ENCODE data around the gene FUT7. TPM values are rescaled to one million over a fixed set of nuclear protein-coding genes. Genes with fewer than 3 reads are reported as not detected.
A peak's percentile ranks its signal among the peaks of the same experiment; 100 is the strongest.

FUT7 gene
- total RNA-seq, 3 donors from 2014 or later, result 0.14 to 0.27 TPM; not detected in 1

DNA sequence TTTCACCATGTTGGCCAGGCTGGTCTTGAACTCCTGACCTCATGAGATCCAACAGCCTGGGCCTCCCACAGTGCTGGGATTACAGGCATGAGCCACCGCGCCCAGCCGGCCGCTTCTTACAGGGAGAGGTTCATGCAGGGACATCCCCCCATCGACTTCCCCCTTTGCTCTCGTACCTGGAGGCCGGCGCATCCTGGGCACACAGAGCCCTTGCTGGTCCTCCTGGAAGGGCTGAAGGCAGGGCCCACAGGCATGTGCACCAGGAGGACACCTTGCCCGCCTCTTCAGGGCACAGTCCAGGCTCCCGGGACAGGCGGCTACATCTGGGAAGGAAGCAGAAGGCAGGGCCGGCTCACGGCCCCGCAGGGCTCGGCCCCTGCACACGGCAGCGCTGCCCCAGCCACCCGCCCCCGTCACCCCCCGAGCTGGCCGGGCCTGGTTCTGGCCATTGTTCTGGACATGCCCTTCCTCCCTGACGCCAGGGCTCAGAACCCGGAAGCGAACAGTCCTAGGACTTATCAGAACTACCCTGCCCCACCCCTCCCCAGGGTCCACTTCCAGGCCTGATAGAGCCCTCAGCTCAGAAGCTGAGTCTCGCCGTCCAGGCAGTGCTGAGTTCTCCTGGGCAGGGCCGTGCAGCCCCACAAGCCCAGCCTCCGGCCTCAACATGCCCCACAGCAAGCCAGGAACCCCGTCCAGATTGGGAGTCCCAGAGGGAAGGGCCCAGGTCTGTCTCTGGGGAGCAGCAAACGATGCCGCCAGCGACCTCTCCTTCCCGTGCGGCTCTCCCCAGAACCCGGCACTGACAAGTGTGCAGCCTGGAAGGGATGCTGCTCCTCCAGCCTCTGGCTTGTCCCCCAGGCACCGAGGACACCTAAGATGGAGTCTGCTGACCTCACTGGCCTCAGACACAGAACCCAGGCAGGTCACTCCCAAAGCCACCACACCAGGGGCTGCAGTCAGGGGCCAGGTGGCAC lies 11.2 kb upstream of the FUT7 start:
- no peak overlapping the region for H3K4me3 ChIP-seq

DNA sequence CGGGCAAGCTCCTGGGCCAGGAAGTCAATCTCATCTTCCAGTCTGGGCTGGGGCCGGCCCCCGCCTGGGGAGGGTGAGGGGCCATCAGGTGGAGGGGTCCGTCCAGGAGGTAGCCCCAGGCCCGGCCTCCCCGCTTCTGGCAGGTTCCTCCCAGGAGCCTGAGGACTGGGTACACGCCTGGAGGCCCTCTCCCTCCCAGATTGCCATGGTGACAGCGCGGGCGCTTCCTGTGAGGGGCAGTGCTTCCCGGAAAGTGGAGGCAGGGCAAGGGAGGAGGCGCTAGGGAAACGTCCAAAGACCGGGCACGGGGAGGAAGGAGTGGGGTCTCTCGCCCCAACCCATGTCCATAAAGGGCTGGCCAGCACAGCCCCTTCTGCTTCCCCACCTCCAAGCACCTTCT lies 9.2 kb upstream of the FUT7 start:
- peaks cover 20% of the 10 kb centered on the region for H3K4me1 ChIP-seq (ENCODE audit: low read depth)
- H3K9me3 ChIP-seq, result no peaks in the 10 kb centered on the region
- H3K4me3 ChIP-seq, result no peak overlapping the region
- no peaks in the 10 kb centered on the region for H3K36me3 ChIP-seq (ENCODE audit: low read depth)
- TF ChIP-seq, protein P1, sequence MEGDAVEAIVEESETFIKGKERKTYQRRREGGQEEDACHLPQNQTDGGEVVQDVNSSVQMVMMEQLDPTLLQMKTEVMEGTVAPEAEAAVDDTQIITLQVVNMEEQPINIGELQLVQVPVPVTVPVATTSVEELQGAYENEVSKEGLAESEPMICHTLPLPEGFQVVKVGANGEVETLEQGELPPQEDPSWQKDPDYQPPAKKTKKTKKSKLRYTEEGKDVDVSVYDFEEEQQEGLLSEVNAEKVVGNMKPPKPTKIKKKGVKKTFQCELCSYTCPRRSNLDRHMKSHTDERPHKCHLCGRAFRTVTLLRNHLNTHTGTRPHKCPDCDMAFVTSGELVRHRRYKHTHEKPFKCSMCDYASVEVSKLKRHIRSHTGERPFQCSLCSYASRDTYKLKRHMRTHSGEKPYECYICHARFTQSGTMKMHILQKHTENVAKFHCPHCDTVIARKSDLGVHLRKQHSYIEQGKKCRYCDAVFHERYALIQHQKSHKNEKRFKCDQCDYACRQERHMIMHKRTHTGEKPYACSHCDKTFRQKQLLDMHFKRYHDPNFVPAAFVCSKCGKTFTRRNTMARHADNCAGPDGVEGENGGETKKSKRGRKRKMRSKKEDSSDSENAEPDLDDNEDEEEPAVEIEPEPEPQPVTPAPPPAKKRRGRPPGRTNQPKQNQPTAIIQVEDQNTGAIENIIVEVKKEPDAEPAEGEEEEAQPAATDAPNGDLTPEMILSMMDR (IDR thresholded peaks at IDR 0.05), result no peak
- peak in 1 of 3 donors; percentile 6 for DNase-seq
- intact Hi-C loops (cut with DNase I, micrococcal nuclease), result no loop called here
- no peak for ATAC-seq

More for the DNA sequence above, 11.2 kb upstream of the FUT7 start:
- DNase-seq (no peak), ATAC-seq (no peak)
- Histone ChIP-seq H3K4me1 (ENCODE audit: low read depth) (peaks cover 24% of the 10 kb centered on the region), H3K9me3 (no peaks in the 10 kb centered on the region), H3K36me3 (ENCODE audit: low read depth) (no peaks in the 10 kb centered on the region)
- intact Hi-C loops (cut with DNase I, micrococcal nuclease), result no loop called here
- TF ChIP-seq, protein P1 (IDR thresholded peaks at IDR 0.05), result no peak

DNA sequence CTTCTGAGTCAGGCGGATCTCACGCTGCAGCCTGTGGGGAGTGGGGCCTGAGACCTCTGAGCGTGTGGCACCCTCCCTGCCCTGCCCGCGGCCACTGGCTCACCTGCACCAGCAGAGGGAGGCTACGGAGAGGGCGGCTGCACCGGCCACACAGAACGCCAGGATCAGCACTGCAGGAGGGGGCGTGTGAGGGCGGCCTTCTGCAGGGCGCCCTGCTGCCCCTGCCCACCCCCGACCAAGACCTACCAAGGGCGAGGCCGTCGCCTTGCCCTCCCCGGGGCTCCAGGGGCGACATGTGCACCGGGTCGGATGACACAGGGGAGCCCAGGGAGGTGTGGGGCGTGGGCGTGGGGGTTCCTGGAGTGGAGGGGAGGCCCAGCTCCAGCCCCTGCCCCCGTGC lies 8.7 kb upstream of the FUT7 start:
- H3K9me3 ChIP-seq, result no peaks in the 10 kb centered on the region

DNA sequence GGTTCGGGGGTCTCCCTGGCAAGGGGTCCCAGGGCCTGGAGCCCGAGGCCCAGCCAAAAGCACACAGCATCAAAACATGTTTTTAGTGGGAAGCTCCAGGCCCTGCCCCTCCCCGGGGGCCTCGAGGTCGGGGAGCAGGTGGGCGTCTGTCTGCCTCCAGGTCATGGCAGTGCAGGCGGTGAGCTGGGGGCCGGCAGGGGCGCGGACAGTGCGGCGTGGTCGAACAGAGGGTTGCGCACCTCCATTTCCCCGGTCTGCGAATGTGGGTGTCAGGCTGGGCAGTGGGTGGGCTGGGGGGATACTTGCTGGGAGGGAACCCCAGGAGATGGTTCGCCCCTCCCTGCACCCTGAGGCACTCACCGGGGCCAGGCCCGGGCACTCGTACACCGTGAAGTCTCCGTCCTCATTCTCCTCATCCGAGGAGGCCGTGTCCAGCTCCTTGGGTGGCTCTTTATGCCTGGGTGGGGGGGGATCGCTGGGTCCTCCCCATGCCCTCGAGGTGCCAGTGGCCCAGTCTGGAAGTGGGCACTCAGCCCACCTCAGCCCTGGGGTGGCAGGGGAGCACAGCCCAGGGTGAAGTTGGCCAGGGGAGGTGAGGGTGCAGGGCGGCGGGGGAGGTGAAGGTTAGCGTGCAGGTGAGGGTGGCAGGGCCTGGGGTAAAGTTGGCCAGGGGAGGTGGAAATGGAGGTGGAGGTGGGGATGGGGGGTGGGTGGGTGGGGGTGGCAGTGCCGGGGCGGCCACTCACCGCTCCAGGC lies 7.9 kb upstream of the FUT7 start:
- TF ChIP-seq, protein P1 (IDR thresholded peaks at IDR 0.05), result no peak
- no peak for DNase-seq

More for the DNA sequence above, 8.7 kb upstream of the FUT7 start:
- DNase-seq, result no peak
- TF ChIP-seq, protein P1 (IDR thresholded peaks at IDR 0.05), result no peak
- peaks cover 18% of the 10 kb centered on the region for H3K4me1 ChIP-seq (ENCODE audit: low read depth)
- no peak overlapping the region for H3K4me3 ChIP-seq
- no peak for ATAC-seq
- H3K36me3 ChIP-seq (ENCODE audit: low read depth), result no peaks in the 10 kb centered on the region
- intact Hi-C loops (cut with DNase I, micrococcal nuclease), result no loop called here

DNA sequence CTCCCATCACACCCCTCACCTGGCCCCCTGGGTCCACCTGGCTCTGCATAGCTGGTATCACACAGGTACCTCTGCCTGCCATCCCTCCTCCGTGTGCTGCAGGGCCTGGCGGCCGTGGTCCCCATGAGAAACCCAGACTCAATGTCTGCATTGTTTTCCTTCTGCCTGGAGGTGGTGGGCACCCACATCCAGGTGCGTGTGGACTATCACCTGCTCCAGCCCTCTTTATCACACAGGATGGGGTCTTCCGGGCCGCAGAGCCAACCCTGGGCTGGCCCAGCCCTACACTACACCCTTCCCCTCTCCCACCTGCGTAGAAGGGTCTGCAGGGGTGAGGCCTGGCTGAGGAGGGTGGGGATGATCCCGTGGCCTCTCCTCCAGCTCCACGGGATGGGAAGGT lies 7.0 kb upstream of the FUT7 start:
- no peak for ATAC-seq
- no peak overlapping the region for H3K4me3 ChIP-seq
- intact Hi-C loops (cut with DNase I, micrococcal nuclease), result no loop called here
- H3K36me3 ChIP-seq (ENCODE audit: low read depth), result no peaks in the 10 kb centered on the region
- DNase-seq, result no peak
- peaks cover 16% of the 10 kb centered on the region for H3K4me1 ChIP-seq (ENCODE audit: low read depth)
- TF ChIP-seq, protein P1 (IDR thresholded peaks at IDR 0.05), result no peak
- H3K9me3 ChIP-seq, result no peaks in the 10 kb centered on the region

More for the DNA sequence above, 7.9 kb upstream of the FUT7 start:
- H3K36me3 ChIP-seq (ENCODE audit: low read depth), result no peaks in the 10 kb centered on the region
- H3K4me3 ChIP-seq, result no peak overlapping the region
- no peaks in the 10 kb centered on the region for H3K9me3 ChIP-seq
- intact Hi-C loops (cut with DNase I, micrococcal nuclease), result no loop called here
- peaks cover 19% of the 10 kb centered on the region for H3K4me1 ChIP-seq (ENCODE audit: low read depth)
- ATAC-seq, result no peak
